ENCODE measurements around the gene FGL2.
A peak's percentile ranks its signal among the peaks of the same experiment; 100 is the strongest.

FGL2 gene

GRCh38 chr7:77244222-77244934, 44.8 kb upstream of the FGL2 start:
- Mint-ChIP-seq H3K4me3 (no peak overlapping the region), H3K9me3 (no peaks in the 10 kb centered on the region), H3K27me3 (ENCODE audit: low read depth, poor library complexity) (peaks cover 2% of the 10 kb centered on the region), H3K4me1 (peaks cover 12% of the 10 kb centered on the region), H3K36me3 (ENCODE audit: low read depth) (peaks cover 5% of the 10 kb centered on the region), H3K27ac (no peak overlapping the region)
- TF ChIP-seq CTCF (IDR thresholded peaks at IDR 0.05): no peak
- DNase-seq: no peak

- no peak for TF ChIP-seq CTCF (IDR thresholded peaks at IDR 0.05)
- no peak overlapping the region for H3K4me3 Mint-ChIP-seq
- DNase-seq: no peak
- H3K9me3 Mint-ChIP-seq: no peaks in the 10 kb centered on the region
- H3K36me3 Mint-ChIP-seq (ENCODE audit: low read depth): peaks cover 5% of the 10 kb centered on the region
- peaks cover 6% of the 10 kb centered on the region for H3K27me3 Mint-ChIP-seq (ENCODE audit: low read depth, poor library complexity)
- H3K27ac Mint-ChIP-seq: no peak overlapping the region
- H3K4me1 Mint-ChIP-seq: peaks cover 12% of the 10 kb centered on the region
These were observed 42.9 kb upstream of the FGL2 start for GRCh38 chr7:77242554-77242953.

- Mint-ChIP-seq H3K36me3 (ENCODE audit: low read depth) (peaks cover 5% of the 10 kb centered on the region), H3K4me1 (peaks cover 12% of the 10 kb centered on the region), H3K27me3 (ENCODE audit: low read depth, poor library complexity) (peaks cover 6% of the 10 kb centered on the region), H3K4me3 (no peak overlapping the region), H3K27ac (no peak overlapping the region), H3K9me3 (no peaks in the 10 kb centered on the region)
- no peak for TF ChIP-seq CTCF (IDR thresholded peaks at IDR 0.05)
- no peak for DNase-seq
These were observed 42.4 kb upstream of the FGL2 start for GRCh38 chr7:77242068-77242467.

- Mint-ChIP-seq H3K27ac (peak overlapping the region; percentile 16), H3K36me3 (ENCODE audit: low read depth) (peaks cover 5% of the 10 kb centered on the region), H3K4me3 (no peak overlapping the region), H3K9me3 (no peaks in the 10 kb centered on the region), H3K4me1 (no peaks in the 10 kb centered on the region), H3K27me3 (ENCODE audit: low read depth, poor library complexity) (peaks cover 6% of the 10 kb centered on the region)
- TF ChIP-seq CTCF (IDR thresholded peaks at IDR 0.05): no peak
- no peak for DNase-seq
These were observed 39.9 kb upstream of the FGL2 start for GRCh38 chr7:77239471-77239870.

GRCh38 chr7:77238703-77239136, 39.1 kb upstream of the FGL2 start:
- no peak overlapping the region for H3K27ac Mint-ChIP-seq
- no peak for TF ChIP-seq CTCF (IDR thresholded peaks at IDR 0.05)
- H3K4me3 Mint-ChIP-seq: no peak overlapping the region
- peaks cover 5% of the 10 kb centered on the region for H3K36me3 Mint-ChIP-seq (ENCODE audit: low read depth)
- H3K4me1 Mint-ChIP-seq: no peaks in the 10 kb centered on the region
- H3K9me3 Mint-ChIP-seq: no peaks in the 10 kb centered on the region
- H3K27me3 Mint-ChIP-seq (ENCODE audit: low read depth, poor library complexity): peaks cover 6% of the 10 kb centered on the region
- DNase-seq: no peak

- Mint-ChIP-seq H3K4me1 (peaks cover 8% of the 10 kb centered on the region), H3K4me3 (no peak overlapping the region), H3K9me3 (peaks cover 8% of the 10 kb centered on the region), H3K36me3 (ENCODE audit: low read depth) (no peaks in the 10 kb centered on the region), H3K27ac (no peak overlapping the region), H3K27me3 (ENCODE audit: low read depth, poor library complexity) (peaks cover 4% of the 10 kb centered on the region)
- DNase-seq: no peak
- TF ChIP-seq CTCF (IDR thresholded peaks at IDR 0.05): no peak
These were observed 35.7 kb upstream of the FGL2 start for GRCh38 chr7:77235276-77235675.
